GM21717 (cell line): ENCODE measurements around the gene PCDHGA6.
"Not testable (repeated sequence)": the region's sequence is repeated elsewhere in the genome, so short reads cannot be mapped to it uniquely, and the experiment has no call there.

ENCODE experiments used
- ATAC-seq: cut with Tn5 transposase; IDR thresholded peaks from one replicate; pipeline ENCODE4 v1.9.1; 2021; ENCODE audit warnings: mild to moderate bottlenecking, moderate library complexity; ENCODE audit not compliant: unreplicated experiment

Gene PCDHGA6

GRCh38 chr5:141373673-141374317 lies at the start of gene PCDHGA6:
Gene PCDHGA6 (plus strand): TSS chr5:141373891. CDS start chr5:141374084, 193 bp downstream.
- no peak for ATAC-seq

GRCh38 chr5:141326088-141326854 lies 47.4 kb upstream of the PCDHGA6 start:
- peak; percentile 82 for ATAC-seq

- ATAC-seq, result no peak
These were observed 45.5 kb upstream of the PCDHGA6 start for GRCh38 chr5:141328231-141328630.

GRCh38 chr5:141330299-141331080 lies 43.2 kb upstream of the PCDHGA6 start, which contains the start of gene PCDHGA1:
Gene PCDHGA1 (plus strand): TSS chr5:141330514.
- no peak for ATAC-seq

GRCh38 chr5:141332571-141332970 lies 41.1 kb upstream of the PCDHGA6 start:
- not testable (repeated sequence) for ATAC-seq

- ATAC-seq, result no peak
These were observed 35.0 kb upstream of the PCDHGA6 start, which contains the start of gene PCDHGA2 for GRCh38 chr5:141338538-141339306. Gene PCDHGA2 (plus strand): TSS chr5:141338760.

- not testable (repeated sequence) for ATAC-seq
These were observed 32.8 kb upstream of the PCDHGA6 start for GRCh38 chr5:141340781-141341354.

GRCh38 chr5:141342773-141343172 lies 30.9 kb upstream of the PCDHGA6 start:
- ATAC-seq, result no peak

- no peak for ATAC-seq
These were observed 30.3 kb upstream of the PCDHGA6 start, which contains the start of gene PCDHGA3 for GRCh38 chr5:141343242-141343952. Gene PCDHGA3 (plus strand): TSS chr5:141343829. CDS start chr5:141344034, 205 bp downstream.

GRCh38 chr5:141343953-141344463 lies 29.7 kb upstream of the PCDHGA6 start:
- no peak for ATAC-seq

GRCh38 chr5:141345327-141345726 lies 28.4 kb upstream of the PCDHGA6 start:
- no peak for ATAC-seq

GRCh38 chr5:141346017-141346416 lies 27.7 kb upstream of the PCDHGA6 start:
- not testable (repeated sequence) for ATAC-seq

GRCh38 chr5:141349917-141350619 lies 23.6 kb upstream of the PCDHGA6 start, which contains the start of gene PCDHGB1:
Gene PCDHGB1 (plus strand): TSS chr5:141350099. CDS start chr5:141350261, 162 bp downstream.
- ATAC-seq, result peak; percentile 66

- no peak for ATAC-seq
These were observed 22.1 kb upstream of the PCDHGA6 start for GRCh38 chr5:141351591-141351990.

GRCh38 chr5:141354900-141355469 lies 18.7 kb upstream of the PCDHGA6 start, which contains the start of gene PCDHGA4:
Gene PCDHGA4 (plus strand): TSS chr5:141355021. CDS start chr5:141355108, 87 bp downstream.
- no peak for ATAC-seq

- no peak for ATAC-seq
These were observed 18.1 kb upstream of the PCDHGA6 start for GRCh38 chr5:141355641-141356040.

- ATAC-seq, result no peak
These were observed 17.6 kb upstream of the PCDHGA6 start for GRCh38 chr5:141356133-141356532.

- no peak for ATAC-seq
These were observed 16.7 kb upstream of the PCDHGA6 start for GRCh38 chr5:141356950-141357349.
